ENCODE results near the gene AKAP13. TPM values are rescaled to one million over a fixed set of nuclear protein-coding genes. Genes with fewer than 3 reads are reported as not detected.

AKAP13 gene
- 100 to 1,000 TPM; 228 to 273 TPM for total RNA-seq

GRCh38 chr15:85380217-85380811 is at the start of gene AKAP13:
Gene AKAP13, plus strand, starts transcription at chr15:85380603. Its CDS starts 105,118 bp downstream, at chr15:85485721.
- DNase-seq (ENCODE audit: low spot score) (peak; percentile 92), ATAC-seq (ENCODE audit: insufficient number of reproducible peaks, low FRiP score, low read depth) (peak; percentile 87)
- peak within 1 kb of the TSS; percentile 81 to 82 for H3K27ac ChIP-seq
- no peak for TF ChIP-seq CTCF (IDR thresholded peaks at IDR 0.05)
- no peaks in the 10 kb centered on the region for H3K36me3 ChIP-seq
- H3K4me1 ChIP-seq (ENCODE audit: control insufficient read depth in 1 of 2, low read depth in 2 of 2) = peaks cover 10 to 16% of the 10 kb centered on the region in 2 donors
- H3K27me3 ChIP-seq (replicated peaks; ENCODE audit: insufficient read depth) = no peaks in the 10 kb centered on the region
- peak within 1 kb of the TSS; percentile 94 for H3K4me3 ChIP-seq
- H3K9me3 ChIP-seq = no peaks in the 10 kb centered on the region

GRCh38 chr15:85330901-85331588 is 49.4 kb upstream of the AKAP13 start:
- ATAC-seq (ENCODE audit: insufficient number of reproducible peaks, low FRiP score, low read depth) (peak; percentile 88), DNase-seq (ENCODE audit: low spot score) (peak; percentile 59)
- peak; percentile 83 for TF ChIP-seq CTCF (IDR thresholded peaks at IDR 0.05)
- peak overlapping the region; percentile 27 for H3K4me3 ChIP-seq
- no peaks in the 10 kb centered on the region for H3K9me3 ChIP-seq
- no peaks in the 10 kb centered on the region for H3K27me3 ChIP-seq (replicated peaks; ENCODE audit: insufficient read depth)
- H3K27ac ChIP-seq = peak overlapping the region; percentile 81 to 90
- H3K36me3 ChIP-seq = no peaks in the 10 kb centered on the region
- H3K4me1 ChIP-seq (ENCODE audit: control insufficient read depth in 1 of 2, low read depth in 2 of 2) = peaks cover 15 to 19% of the 10 kb centered on the region in 2 donors

- Histone ChIP-seq H3K9me3 (no peaks in the 10 kb centered on the region), H3K27ac (peak overlapping the region; percentile 81 to 90), H3K27me3 (replicated peaks; ENCODE audit: insufficient read depth) (no peaks in the 10 kb centered on the region), H3K4me3 (no peak overlapping the region), H3K36me3 (no peaks in the 10 kb centered on the region), H3K4me1 (ENCODE audit: control insufficient read depth in 1 of 2, low read depth in 2 of 2) (peaks cover 15 to 19% of the 10 kb centered on the region in 2 donors)
- DNase-seq (ENCODE audit: low spot score) (no peak), ATAC-seq (ENCODE audit: insufficient number of reproducible peaks, low FRiP score, low read depth) (no peak)
- no peak for TF ChIP-seq CTCF (IDR thresholded peaks at IDR 0.05)
Measured at GRCh38 chr15:85331655-85332285, 48.6 kb upstream of the AKAP13 start.

GRCh38 chr15:85333132-85333831 is 47.1 kb upstream of the AKAP13 start:
- no peak for ATAC-seq (ENCODE audit: insufficient number of reproducible peaks, low FRiP score, low read depth)
- no peak overlapping the region for H3K27ac ChIP-seq
- TF ChIP-seq CTCF (IDR thresholded peaks at IDR 0.05) = no peak

GRCh38 chr15:85334241-85334640 is 46.2 kb upstream of the AKAP13 start:
- no peak overlapping the region for H3K27ac ChIP-seq

More at GRCh38 chr15:85333132-85333831, 47.1 kb upstream of the AKAP13 start:
- Histone ChIP-seq H3K4me1 (ENCODE audit: control insufficient read depth in 1 of 2, low read depth in 2 of 2) (peaks cover 15 to 25% of the 10 kb centered on the region in 2 donors), H3K27me3 (replicated peaks; ENCODE audit: insufficient read depth) (no peaks in the 10 kb centered on the region), H3K4me3 (no peak overlapping the region), H3K9me3 (no peaks in the 10 kb centered on the region), H3K36me3 (no peaks in the 10 kb centered on the region)
- DNase-seq (ENCODE audit: low spot score) = no peak

More at GRCh38 chr15:85334241-85334640, 46.2 kb upstream of the AKAP13 start:
- no peak for ATAC-seq (ENCODE audit: insufficient number of reproducible peaks, low FRiP score, low read depth)
- Histone ChIP-seq H3K4me1 (ENCODE audit: control insufficient read depth in 1 of 2, low read depth in 2 of 2) (peaks cover 15 to 25% of the 10 kb centered on the region in 2 donors), H3K36me3 (no peaks in the 10 kb centered on the region), H3K4me3 (no peak overlapping the region), H3K9me3 (no peaks in the 10 kb centered on the region), H3K27me3 (replicated peaks; ENCODE audit: insufficient read depth) (no peaks in the 10 kb centered on the region)
- DNase-seq (ENCODE audit: low spot score) = no peak
- no peak for TF ChIP-seq CTCF (IDR thresholded peaks at IDR 0.05)

All from thoracic aorta (tissue), 2 donors.